Measurements from ENCODE around the gene NYNRIN. TPM values are rescaled to one million over a fixed set of nuclear protein-coding genes. Genes with fewer than 3 reads are reported as not detected.

The NYNRIN gene
- total and polyA plus RNA-seq, 2 experiments from 2014 or later: 3.1 to 20.0 TPM

- Mint-ChIP-seq H3K4me1 (peaks cover 20% of the 10 kb centered on the region; the same call in 2 of the 3 replicates), H3K27me3 (ENCODE audit: insufficient read depth, low read depth, poor library complexity) (peaks cover 20% of the 10 kb centered on the region), H3K36me3 (ENCODE audit: low read depth) (peaks cover 25% of the 10 kb centered on the region), H3K9me3 (no peaks in the 10 kb centered on the region), H3K27ac (no peak overlapping the region), H3K4me3 (no peak overlapping the region)
- H3K27ac ChIP-seq (ENCODE audit: low read depth): no peak overlapping the region
- DNase-seq (ENCODE audit: low spot score): no peak
- peaks cover 10% of the 10 kb centered on the region; the same call in 1 of the 2 replicates for H3K27me3 ChIP-seq (ENCODE audit: insufficient read depth)
- no peaks in the 10 kb centered on the region for H3K36me3 ChIP-seq (ENCODE audit: insufficient read depth)
- H4K20me1 ChIP-seq (replicated peaks; ENCODE audit: insufficient read depth): no peaks in the 10 kb centered on the region; the same call in 1 of the 2 replicates
- H3K4me1 ChIP-seq (ENCODE audit: insufficient read depth): peaks cover 18% of the 10 kb centered on the region
- no peaks in the 10 kb centered on the region for H3K79me2 ChIP-seq (replicated peaks; ENCODE audit: insufficient read depth)
- H3K9me2 ChIP-seq (ENCODE audit: insufficient read depth): no peaks in the 10 kb centered on the region
- H3K4me3 ChIP-seq: no peak overlapping the region
- H3F3A ChIP-seq (replicated peaks; ENCODE audit: low read depth): peaks cover 10% of the 10 kb centered on the region
- no peak overlapping the region for H2AFZ ChIP-seq
- ATAC-seq: no peak
- TF ChIP-seq NANOG (IDR thresholded peaks at IDR 0.05; ENCODE audit: borderline replicate concordance) (no peak), REST (IDR thresholded peaks at IDR 0.05; ENCODE audit: unreplicated experiment) (no peak), STAT1 (IDR thresholded peaks at IDR 0.05; ENCODE audit: unreplicated experiment) (no peak), ZNF114 (CRISPR knock-in tag; IDR thresholded peaks at IDR 0.05) (no peak), ZNF462 (CRISPR knock-in tag; IDR thresholded peaks at IDR 0.05) (no peak), JUNB (IDR thresholded peaks at IDR 0.05; ENCODE audit: unreplicated experiment) (no peak), EZH2phosphoT487 (IDR thresholded peaks at IDR 0.05; ENCODE audit: unreplicated experiment) (no peak), ZNF331 (CRISPR knock-in tag; IDR thresholded peaks at IDR 0.05; ENCODE audit: low read depth) (no peak), POLR2AphosphoS5 (IDR thresholded peaks at IDR 0.05; ENCODE audit: low read depth) (no peak), CTCF (conservative IDR thresholded peaks at IDR 0.05; ENCODE audit: low read depth in 2 of 2) (no peak), EZH2 (IDR thresholded peaks at IDR 0.05; ENCODE audit: low read depth, unreplicated experiment) (no peak), CREB1 (CRISPR knock-in tag; IDR thresholded peaks at IDR 0.05; ENCODE audit: low read depth) (no peak)
- TF ChIP-seq, protein P1, sequence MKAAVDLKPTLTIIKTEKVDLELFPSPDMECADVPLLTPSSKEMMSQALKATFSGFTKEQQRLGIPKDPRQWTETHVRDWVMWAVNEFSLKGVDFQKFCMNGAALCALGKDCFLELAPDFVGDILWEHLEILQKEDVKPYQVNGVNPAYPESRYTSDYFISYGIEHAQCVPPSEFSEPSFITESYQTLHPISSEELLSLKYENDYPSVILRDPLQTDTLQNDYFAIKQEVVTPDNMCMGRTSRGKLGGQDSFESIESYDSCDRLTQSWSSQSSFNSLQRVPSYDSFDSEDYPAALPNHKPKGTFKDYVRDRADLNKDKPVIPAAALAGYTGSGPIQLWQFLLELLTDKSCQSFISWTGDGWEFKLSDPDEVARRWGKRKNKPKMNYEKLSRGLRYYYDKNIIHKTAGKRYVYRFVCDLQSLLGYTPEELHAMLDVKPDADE (IDR thresholded peaks at IDR 0.05): no peak
- H3K4me2 ChIP-seq: no peak overlapping the region
Observed at GRCh38 chr14:24434036-24434435, 35.2 kb downstream of the NYNRIN start.

All from GM23338 (cell line).